ENCODE measurements around the gene UBR2.
"Not testable (repeated sequence)": the region's sequence is repeated elsewhere in the genome, so short reads cannot be mapped to it uniquely, and the experiment has no call there.

Gene UBR2

GRCh38 chr6:42618686-42619085 is 54.9 kb downstream of the UBR2 start:
- DNase-seq = peak; percentile 4

- no peak for DNase-seq
These were observed 56.1 kb downstream of the UBR2 start for GRCh38 chr6:42619963-42620362.

- no peak for DNase-seq
These were observed 60.8 kb downstream of the UBR2 start for GRCh38 chr6:42624601-42625000.

- no peak for DNase-seq
These were observed 63.2 kb downstream of the UBR2 start for GRCh38 chr6:42627044-42627443.

GRCh38 chr6:42627674-42628073 is 63.8 kb downstream of the UBR2 start:
- peak; percentile 4 for DNase-seq

- no peak for DNase-seq
These were observed 64.8 kb downstream of the UBR2 start for GRCh38 chr6:42628604-42629003.

GRCh38 chr6:42629845-42630244 is 66.0 kb downstream of the UBR2 start:
- DNase-seq = no peak

- DNase-seq = no peak
These were observed 73.9 kb downstream of the UBR2 start for GRCh38 chr6:42637681-42638080.

GRCh38 chr6:42642794-42643193 is 79.0 kb downstream of the UBR2 start:
- DNase-seq = no peak

- no peak for DNase-seq
These were observed 80.4 kb downstream of the UBR2 start for GRCh38 chr6:42644211-42644610.

GRCh38 chr6:42652024-42652746 is 88.4 kb downstream of the UBR2 start:
- no peak for DNase-seq

- no peak for DNase-seq
These were observed 90.0 kb downstream of the UBR2 start for GRCh38 chr6:42653851-42654250.

GRCh38 chr6:42659806-42660205 is 96.0 kb downstream of the UBR2 start:
- no peak for DNase-seq

GRCh38 chr6:42661540-42662153 is 97.8 kb downstream of the UBR2 start:
- DNase-seq = peak; percentile 72

- DNase-seq = no peak
These were observed 100.9 kb downstream of the UBR2 start for GRCh38 chr6:42664718-42665117.

GRCh38 chr6:42674368-42674767 is 110.5 kb downstream of the UBR2 start:
- not testable (repeated sequence) for DNase-seq

GRCh38 chr6:42674780-42675179 is 111.0 kb downstream of the UBR2 start:
- DNase-seq = no peak

- DNase-seq = no peak
These were observed 115.5 kb downstream of the UBR2 start for GRCh38 chr6:42679358-42679757.

- DNase-seq = no peak
These were observed 124.5 kb downstream of the UBR2 start for GRCh38 chr6:42688281-42688680.

GRCh38 chr6:42689371-42689770 is 125.5 kb downstream of the UBR2 start:
- no peak for DNase-seq

- no peak for DNase-seq
These were observed 126.4 kb downstream of the UBR2 start for GRCh38 chr6:42690151-42690702.

- DNase-seq = no peak
These were observed 127.0 kb downstream of the UBR2 start for GRCh38 chr6:42690872-42691271.

- DNase-seq = no peak
These were observed 128.5 kb downstream of the UBR2 start for GRCh38 chr6:42692137-42692911.

All from fibroblast of skin of scalp (primary cell).